ENCODE data around the gene ADAMTS1. TPM values are rescaled to one million over a fixed set of nuclear protein-coding genes. Genes with fewer than 3 reads are reported as not detected.

ADAMTS1 gene
- total RNA-seq, 4 donors from 2014 or later, result 21.2 to 29.2 (median 22.5) TPM

- Histone ChIP-seq H3K4me1 (no peaks in the 10 kb centered on the region), H3K27me3 (no peaks in the 10 kb centered on the region), H3K4me3 (no peak overlapping the region), H3K36me3 (no peaks in the 10 kb centered on the region), H3K27ac (peak overlapping the region; percentile 50), H3K9me3 (no peaks in the 10 kb centered on the region)
- 93% methylated on average over 2 of the region's 2 CpGs for WGBS
- TF ChIP-seq EP300 (IDR thresholded peaks at IDR 0.05) (no peak), POLR2A (IDR thresholded peaks at IDR 0.05) (no peak), POLR2AphosphoS5 (IDR thresholded peaks at IDR 0.05) (no peak), CTCF (IDR thresholded peaks at IDR 0.05) (no peak)
- DNase-seq (ENCODE audit: low spot score in 2 of 2), result no peak
These were observed 44.8 kb downstream of the ADAMTS1 start for GRCh38 chr21:26800455-26800854.

- Histone ChIP-seq H3K27ac (peak overlapping the region; percentile 50), H3K27me3 (no peaks in the 10 kb centered on the region), H3K4me1 (no peaks in the 10 kb centered on the region), H3K9me3 (no peaks in the 10 kb centered on the region), H3K4me3 (no peak overlapping the region), H3K36me3 (no peaks in the 10 kb centered on the region)
- TF ChIP-seq POLR2AphosphoS5 (IDR thresholded peaks at IDR 0.05), result no peak
- TF ChIP-seq POLR2A (IDR thresholded peaks at IDR 0.05), result no peak
- no peak for TF ChIP-seq CTCF (IDR thresholded peaks at IDR 0.05)
- TF ChIP-seq EP300 (IDR thresholded peaks at IDR 0.05), result no peak
- WGBS, result 66% methylated on average over 3 of the region's 3 CpGs
- no peak for DNase-seq (ENCODE audit: low spot score in 2 of 2)
These were observed 45.2 kb downstream of the ADAMTS1 start for GRCh38 chr21:26800001-26800400.

- 94% methylated on average over 8 of the region's 8 CpGs for WGBS
- H3K27ac ChIP-seq, result no peak overlapping the region
- H3K36me3 ChIP-seq, result no peaks in the 10 kb centered on the region
- no peak for DNase-seq (ENCODE audit: low spot score in 2 of 2)
- no peak for TF ChIP-seq POLR2AphosphoS5 (IDR thresholded peaks at IDR 0.05)
- no peaks in the 10 kb centered on the region for H3K4me1 ChIP-seq
- H3K9me3 ChIP-seq, result no peaks in the 10 kb centered on the region
- H3K4me3 ChIP-seq, result no peak overlapping the region
- H3K27me3 ChIP-seq, result no peaks in the 10 kb centered on the region
These were observed 46.1 kb downstream of the ADAMTS1 start for GRCh38 chr21:26798856-26799751.

GRCh38 chr21:26797878-26798456 lies 47.2 kb downstream of the ADAMTS1 start:
- TF ChIP-seq POLR2A (IDR thresholded peaks at IDR 0.05) (no peak), CTCF (IDR thresholded peaks at IDR 0.05) (no peak)
- Histone ChIP-seq H3K27me3 (no peaks in the 10 kb centered on the region), H3K4me3 (no peak overlapping the region), H3K27ac (no peak overlapping the region), H3K4me1 (no peaks in the 10 kb centered on the region), H3K9me3 (no peaks in the 10 kb centered on the region), H3K36me3 (no peaks in the 10 kb centered on the region)
- 98% methylated on average over 10 of the region's 10 CpGs for WGBS
- DNase-seq (ENCODE audit: low spot score in 2 of 2), result no peak

GRCh38 chr21:26795866-26796329 lies 49.3 kb downstream of the ADAMTS1 start:
- Histone ChIP-seq H3K4me1 (no peaks in the 10 kb centered on the region), H3K36me3 (no peaks in the 10 kb centered on the region), H3K27ac (no peak overlapping the region), H3K27me3 (no peaks in the 10 kb centered on the region), H3K9me3 (no peaks in the 10 kb centered on the region), H3K4me3 (no peak overlapping the region)
- WGBS, result 36% methylated on average over 6 of the region's 6 CpGs
- no peak for DNase-seq (ENCODE audit: low spot score in 2 of 2)
- TF ChIP-seq POLR2AphosphoS5 (IDR thresholded peaks at IDR 0.05) (no peak), CTCF (IDR thresholded peaks at IDR 0.05) (no peak), POLR2A (IDR thresholded peaks at IDR 0.05) (no peak), EP300 (IDR thresholded peaks at IDR 0.05) (no peak)

Measured in suprapubic skin (tissue), 4 donors.